ENCODE measurements around the gene FASTKD3.

GRCh38 chr5:7816535-7816901 is 52.3 kb downstream of the FASTKD3 start:
- TF ChIP-seq CTCF (IDR thresholded peaks at IDR 0.05) = no peak
- no peak for TF ChIP-seq POLR2A (IDR thresholded peaks at IDR 0.05)
- TF ChIP-seq EP300 (IDR thresholded peaks at IDR 0.05) = no peak
- TF ChIP-seq POLR2AphosphoS5 (IDR thresholded peaks at IDR 0.05) = no peak
